SK-N-SH treated with all-trans-retinoic acid at 6 μM for 48 hours (cell line): ENCODE results near the gene BIN2.

Experiments used
- BACH2 ChIP-seq: fragments of 250-450 bp; sonication (Bioruptor Pico); IDR thresholded peaks from 2 replicates; pipeline ENCODE4 v1.9.0; 2021; ENCODE audit warnings: mild to moderate bottlenecking, borderline replicate concordance
- CREB5 ChIP-seq: fragments of 250-450 bp; sonication (Bioruptor Pico); IDR thresholded peaks from 2 replicates; pipeline ENCODE4 v1.5.1; 2020; ENCODE audit warnings: low read depth, mild to moderate bottlenecking, moderate library complexity
- ISL1 ChIP-seq: fragments of 250-450 bp; sonication (Bioruptor Pico); IDR thresholded peaks from 2 replicates; pipeline ENCODE4 v2.1.2; 2022; ENCODE audit warnings: mild to moderate bottlenecking, moderate library complexity
- PATZ1 ChIP-seq: fragments of 250-450 bp; sonication (Bioruptor Pico); IDR thresholded peaks from 2 replicates; pipeline ENCODE4 v1.8.0; 2020; ENCODE audit warnings: mild to moderate bottlenecking, moderate library complexity, borderline replicate concordance
- RARB ChIP-seq: fragments of 250-450 bp; sonication (Bioruptor Pico); IDR thresholded peaks from 2 replicates; pipeline ENCODE4 v1.8.0; 2021; ENCODE audit warnings: mild to moderate bottlenecking, moderate library complexity
- SNAI2 ChIP-seq: fragments of 250-450 bp; sonication (Bioruptor Pico); IDR thresholded peaks from 2 replicates; pipeline ENCODE4 v1.5.0; 2020; ENCODE audit warnings: mild to moderate bottlenecking, moderate library complexity
- TOX ChIP-seq: fragments of 250-450 bp; sonication (Bioruptor Pico); IDR thresholded peaks from 2 replicates; pipeline ENCODE4 v1.8.0; 2021; ENCODE audit warnings: mild to moderate bottlenecking, moderate library complexity, borderline replicate concordance
- ZFP3 ChIP-seq: fragments of 250-450 bp; sonication (Bioruptor Pico); IDR thresholded peaks from 2 replicates; pipeline ENCODE4 v1.5.0; 2020; ENCODE audit warnings: mild to moderate bottlenecking, moderate library complexity

GRCh38 chr12:51240971-51241370 is 83.0 kb downstream of the BIN2 start:
- TF ChIP-seq RARB: no peak
- no peak for TF ChIP-seq ZFP3 (CRISPR knock-in tag)
- no peak for TF ChIP-seq SNAI2 (CRISPR knock-in tag)
- TF ChIP-seq BACH2 (CRISPR knock-in tag): no peak
- TF ChIP-seq PATZ1 (CRISPR knock-in tag): no peak
- no peak for TF ChIP-seq CREB5 (CRISPR knock-in tag)
- TF ChIP-seq ISL1 (CRISPR knock-in tag): no peak
- no peak for TF ChIP-seq TOX
